GM12801 (cell line): Measurements from ENCODE around the gene GDF11.

Source experiments
- CTCF ChIP-seq: IDR thresholded peaks from one replicate; pipeline ENCODE4 v1.5.1; 2011; ENCODE audit warnings: control low read depth; ENCODE audit not compliant: insufficient read length; ENCODE audit errors: extremely low read depth

The GDF11 gene

GRCh38 chr12:55733858-55734257, 9.1 kb upstream of the GDF11 start:
- TF ChIP-seq CTCF, result no peak

GRCh38 chr12:55734595-55734994, 8.3 kb upstream of the GDF11 start:
- TF ChIP-seq CTCF, result no peak

- TF ChIP-seq CTCF, result no peak
Observed at GRCh38 chr12:55736076-55736475, 6.8 kb upstream of the GDF11 start.

GRCh38 chr12:55736780-55737580, 5.9 kb upstream of the GDF11 start:
- TF ChIP-seq CTCF, result no peak

- TF ChIP-seq CTCF, result no peak
Observed at GRCh38 chr12:55737581-55738122, 5.3 kb upstream of the GDF11 start.

- TF ChIP-seq CTCF, result no peak
Observed at GRCh38 chr12:55738123-55739024, 4.5 kb upstream of the GDF11 start.

- TF ChIP-seq CTCF, result no peak
Observed at GRCh38 chr12:55739025-55739378, 3.9 kb upstream of the GDF11 start.
